Hippocampal formation (tissue), 2 donors: Measurements from ENCODE around the gene SDSL.

Source experiments
- DNase-seq, 2 donors: peaks; one replicate each; lab custom pipeline; 2025; lab: John Stamatoyannopoulos, UW

SDSL gene

DNA sequence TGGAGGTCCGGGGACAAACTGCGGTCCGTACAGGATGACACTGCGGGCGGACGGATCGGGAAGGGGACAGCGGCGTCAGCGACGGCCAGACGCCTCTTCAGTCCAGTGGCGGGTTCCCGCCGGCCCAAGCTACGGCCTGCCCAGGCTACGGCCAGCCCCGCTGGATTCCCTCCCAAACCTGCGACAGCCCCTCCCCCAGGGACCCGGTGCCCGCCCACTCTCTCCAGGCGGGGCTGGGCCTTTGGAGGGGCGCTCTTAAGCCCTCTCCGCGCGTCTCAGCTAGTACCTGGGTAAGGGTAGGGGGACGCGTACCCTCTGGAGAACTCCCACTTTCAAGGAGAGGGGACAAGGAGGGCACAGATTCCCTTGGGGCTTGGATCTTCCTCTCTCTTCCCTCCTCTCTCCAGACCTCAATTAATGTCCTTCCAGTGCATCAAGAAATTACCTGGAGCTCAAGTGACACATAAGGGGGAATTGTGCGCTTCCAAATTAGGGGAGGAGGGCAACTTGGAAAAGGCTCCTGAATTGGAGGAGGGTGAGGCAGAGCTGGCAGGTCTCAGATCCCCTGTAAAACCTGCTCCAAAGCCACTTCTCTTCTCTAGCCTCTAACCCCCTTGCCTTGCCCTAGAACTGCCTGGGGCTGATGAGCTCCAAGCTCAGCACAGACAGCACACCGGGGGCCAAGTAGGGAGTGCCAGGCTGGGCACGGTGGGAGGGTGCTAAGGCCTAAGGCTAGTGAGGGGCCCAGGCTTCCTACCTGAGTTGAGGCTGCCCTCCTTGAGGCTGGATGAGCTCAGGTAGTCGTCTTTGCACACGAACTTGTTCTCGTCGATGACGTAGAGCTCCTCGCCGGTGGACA is 46.4 kb downstream of the SDSL start:
- no peak for DNase-seq

DNA sequence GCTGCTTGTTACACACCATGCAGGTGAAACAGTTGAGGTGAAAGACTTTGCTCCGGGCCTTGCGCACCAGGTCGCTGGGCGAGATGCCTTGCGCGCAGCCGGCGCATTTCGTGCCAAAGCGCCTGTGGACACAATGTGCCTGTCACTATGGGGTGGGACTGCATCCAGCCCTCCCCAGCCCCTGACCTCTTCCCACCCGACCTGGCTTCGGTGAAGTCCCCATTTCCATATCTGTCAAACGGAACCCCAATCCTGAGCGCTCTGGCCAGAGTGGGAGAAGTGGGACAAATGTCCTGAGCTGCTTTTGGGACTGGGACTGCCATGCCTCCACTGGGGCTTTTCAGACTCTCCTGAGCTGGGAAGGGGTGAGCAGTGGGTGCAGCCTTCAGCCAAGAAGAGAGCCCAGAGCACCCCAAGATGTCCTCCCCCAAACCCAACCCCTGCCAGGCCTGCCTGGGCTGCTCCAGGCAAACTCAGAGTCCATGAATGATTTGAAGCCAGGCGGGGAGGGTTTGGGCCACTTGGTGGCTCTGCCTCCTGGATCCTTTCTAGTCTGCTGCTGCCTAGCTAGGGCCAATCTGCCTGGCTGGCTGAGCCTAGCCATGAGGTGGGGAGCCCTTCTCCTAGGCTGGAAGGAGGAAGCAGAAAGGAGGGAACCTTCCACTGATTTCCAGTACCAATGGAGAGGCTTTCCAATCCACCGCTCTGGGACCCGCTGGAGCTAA is 47.2 kb downstream of the SDSL start:
- DNase-seq, result no peak

DNA sequence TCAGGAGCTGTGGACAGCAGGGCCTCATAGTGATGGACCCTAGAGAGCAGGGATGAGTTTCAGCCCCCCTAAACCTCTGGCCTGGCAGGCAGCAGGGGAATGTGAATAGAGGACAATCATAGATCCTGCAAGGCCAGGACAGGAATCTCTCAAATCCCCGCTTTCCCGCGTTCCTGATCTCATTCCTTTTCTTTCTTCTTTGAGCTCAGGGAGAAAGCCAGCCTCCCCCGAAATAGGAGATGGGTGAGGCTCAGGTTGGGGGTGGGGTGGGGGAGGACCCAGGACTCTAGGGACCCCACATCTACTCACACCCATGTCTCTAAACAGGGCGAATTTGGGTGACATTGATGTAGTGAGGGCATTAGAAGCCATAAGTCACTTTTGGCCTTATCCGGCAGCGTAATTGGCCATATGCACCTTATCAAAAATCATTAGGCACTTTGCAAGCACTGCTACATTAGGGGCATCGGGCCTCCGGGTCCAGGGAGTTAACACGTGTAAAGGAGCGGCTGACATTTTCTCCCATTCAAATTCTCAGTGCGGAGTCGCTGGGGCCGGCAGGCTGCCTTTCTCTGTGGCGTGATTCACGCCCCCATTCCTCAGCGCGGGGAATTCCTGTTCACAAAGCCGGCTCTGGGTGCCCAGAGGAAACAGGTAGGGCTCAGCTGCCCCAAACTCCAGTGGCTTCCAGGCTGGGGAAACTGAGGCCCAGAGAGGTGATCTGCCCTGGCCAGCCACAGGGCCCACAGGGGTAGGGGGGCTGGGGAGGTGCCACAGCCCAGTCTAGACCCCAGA is 48.0 kb downstream of the SDSL start:
- no peak for DNase-seq

- DNase-seq, result no peak
Measured at GRCh38 chr12:113470871-113471618, 48.9 kb downstream of the SDSL start.

DNA sequence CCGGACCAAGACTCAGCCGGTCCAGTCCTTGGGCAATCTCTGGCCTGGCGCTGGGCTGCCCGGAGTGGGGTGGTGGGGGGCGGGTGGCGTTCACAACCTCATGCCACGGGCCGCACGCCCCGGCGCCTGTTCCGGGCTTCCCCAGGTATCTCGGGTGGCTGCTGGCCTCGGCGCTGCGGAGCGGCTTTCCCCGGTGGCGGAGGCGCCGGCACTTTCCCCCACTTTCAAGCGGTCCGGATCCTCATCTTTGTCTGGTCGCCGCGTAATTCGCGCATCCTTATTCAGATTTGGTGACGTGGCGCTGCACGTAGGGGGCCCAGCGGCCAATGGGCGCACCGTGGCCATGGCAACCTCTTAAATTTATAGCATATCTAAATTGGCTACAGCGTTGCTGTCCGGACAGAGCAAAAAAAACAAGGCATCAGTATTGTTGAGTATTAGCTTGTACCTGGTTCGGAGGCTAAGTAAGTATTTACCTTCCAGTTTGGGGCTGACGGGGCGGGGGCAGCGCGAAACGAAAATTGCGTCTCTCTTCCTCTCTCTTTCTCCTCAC is 49.5 kb downstream of the SDSL start, which contains the start of gene LHX5:
Gene LHX5 (minus strand): TSS at position 253 of the 553 bp plus-strand sequence. CDS start 373 bp downstream, outside the sequence.
- no peak for DNase-seq

GRCh38 chr12:113472191-113473121 is 50.3 kb downstream of the SDSL start:
- DNase-seq, result no peak

DNA sequence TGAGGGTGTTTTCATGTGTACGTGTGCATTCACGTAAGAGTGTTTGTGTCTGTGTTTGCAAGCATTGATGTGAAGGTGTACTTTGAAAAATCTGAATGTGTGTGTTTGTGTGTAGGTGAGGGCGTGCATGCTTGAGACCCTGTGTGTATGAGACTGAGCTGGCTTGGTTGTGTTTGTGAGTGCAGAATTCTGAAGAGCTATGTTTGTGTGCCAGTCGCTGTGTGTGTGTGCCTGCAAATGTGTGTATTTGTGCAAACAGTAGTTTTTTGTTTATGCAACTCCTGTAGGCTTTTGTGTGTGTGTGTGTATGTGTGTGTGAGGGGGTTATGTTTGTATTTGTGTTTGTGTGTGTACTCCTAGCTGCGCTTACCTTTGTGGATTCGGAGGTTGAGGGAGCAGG is 51.2 kb downstream of the SDSL start:
- no peak for DNase-seq

- DNase-seq, result no peak
Measured at GRCh38 chr12:113473942-113474341, 51.8 kb downstream of the SDSL start.

- no peak for DNase-seq
Measured at GRCh38 chr12:113474635-113475436, 52.7 kb downstream of the SDSL start.

DNA sequence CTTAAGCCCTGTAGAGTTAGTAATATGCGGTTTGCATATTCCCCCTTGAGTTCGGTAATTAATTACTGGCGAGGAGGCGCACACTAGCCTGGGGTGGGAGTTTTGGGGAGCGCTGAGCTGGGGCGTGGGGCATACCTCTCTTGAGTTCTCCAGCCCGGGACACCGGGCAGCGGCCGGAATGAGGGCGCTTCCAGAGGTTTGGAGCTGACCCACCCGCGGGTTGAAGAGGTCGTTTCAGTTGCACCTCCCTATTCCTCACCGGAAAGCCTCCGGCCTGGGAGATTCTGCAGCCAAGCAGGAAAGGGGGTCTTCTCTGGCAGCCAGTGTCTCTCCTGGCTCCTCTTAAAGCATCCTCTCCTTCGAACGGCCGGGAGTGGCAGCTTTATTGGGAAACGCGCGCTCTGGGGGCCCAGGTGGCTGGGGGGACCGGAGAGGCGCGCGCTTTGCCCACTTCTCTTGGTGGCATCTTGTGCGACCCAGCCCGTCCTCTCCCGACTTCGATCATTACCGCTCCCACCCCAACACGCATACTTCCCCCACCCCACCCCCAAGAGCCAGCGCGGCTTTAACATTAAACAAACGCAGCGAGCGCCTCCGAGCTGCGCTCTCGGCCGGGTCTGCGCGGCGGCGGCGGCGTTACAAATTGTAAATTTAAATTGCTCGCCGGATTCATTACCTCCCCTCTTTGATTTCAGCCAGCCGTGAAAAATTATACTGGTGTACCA is 53.4 kb downstream of the SDSL start:
- no peak for DNase-seq

GRCh38 chr12:113476176-113476986 is 54.2 kb downstream of the SDSL start:
- DNase-seq, result no peak

- DNase-seq, result no peak
Measured at GRCh38 chr12:113477171-113477841, 55.1 kb downstream of the SDSL start.

GRCh38 chr12:113477842-113478215 is 55.6 kb downstream of the SDSL start:
- no peak for DNase-seq

- no peak for DNase-seq
Measured at GRCh38 chr12:113478351-113479011, 56.3 kb downstream of the SDSL start.

DNA sequence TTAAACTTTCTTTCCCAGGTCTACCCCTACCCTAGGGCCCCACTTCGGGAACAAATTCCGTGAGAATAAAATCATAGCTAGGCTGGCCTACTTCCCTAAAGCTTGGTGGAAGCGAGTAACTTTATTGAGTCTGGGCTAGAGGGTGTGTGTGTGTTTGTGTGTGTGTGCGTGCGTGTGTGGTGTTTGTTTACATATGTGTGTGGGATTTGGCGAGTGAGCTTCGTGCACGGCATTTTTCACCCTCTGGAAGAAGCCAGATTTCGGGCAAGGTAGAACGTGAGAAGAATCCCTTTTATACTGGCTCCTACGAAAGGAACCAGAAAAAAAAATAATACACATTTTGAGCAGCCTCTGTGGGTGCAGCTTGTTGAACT is 57.0 kb downstream of the SDSL start:
- no peak for DNase-seq

GRCh38 chr12:113479590-113480335 is 57.6 kb downstream of the SDSL start:
- DNase-seq, result peak in 1 of 2 donors; percentile 12
